HS-27A (cell line): ENCODE measurements around the gene GPT2.
A peak's percentile ranks its signal among the peaks of the same experiment; 100 is the strongest.

Experiments used
- DNase-seq: peaks from one replicate; pipeline ENCODE4 v3.0.0-alpha.2; 2012; ENCODE audit warnings: low read depth, missing footprints

The GPT2 gene, protein sequence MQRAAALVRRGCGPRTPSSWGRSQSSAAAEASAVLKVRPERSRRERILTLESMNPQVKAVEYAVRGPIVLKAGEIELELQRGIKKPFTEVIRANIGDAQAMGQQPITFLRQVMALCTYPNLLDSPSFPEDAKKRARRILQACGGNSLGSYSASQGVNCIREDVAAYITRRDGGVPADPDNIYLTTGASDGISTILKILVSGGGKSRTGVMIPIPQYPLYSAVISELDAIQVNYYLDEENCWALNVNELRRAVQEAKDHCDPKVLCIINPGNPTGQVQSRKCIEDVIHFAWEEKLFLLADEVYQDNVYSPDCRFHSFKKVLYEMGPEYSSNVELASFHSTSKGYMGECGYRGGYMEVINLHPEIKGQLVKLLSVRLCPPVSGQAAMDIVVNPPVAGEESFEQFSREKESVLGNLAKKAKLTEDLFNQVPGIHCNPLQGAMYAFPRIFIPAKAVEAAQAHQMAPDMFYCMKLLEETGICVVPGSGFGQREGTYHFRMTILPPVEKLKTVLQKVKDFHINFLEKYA

DNA sequence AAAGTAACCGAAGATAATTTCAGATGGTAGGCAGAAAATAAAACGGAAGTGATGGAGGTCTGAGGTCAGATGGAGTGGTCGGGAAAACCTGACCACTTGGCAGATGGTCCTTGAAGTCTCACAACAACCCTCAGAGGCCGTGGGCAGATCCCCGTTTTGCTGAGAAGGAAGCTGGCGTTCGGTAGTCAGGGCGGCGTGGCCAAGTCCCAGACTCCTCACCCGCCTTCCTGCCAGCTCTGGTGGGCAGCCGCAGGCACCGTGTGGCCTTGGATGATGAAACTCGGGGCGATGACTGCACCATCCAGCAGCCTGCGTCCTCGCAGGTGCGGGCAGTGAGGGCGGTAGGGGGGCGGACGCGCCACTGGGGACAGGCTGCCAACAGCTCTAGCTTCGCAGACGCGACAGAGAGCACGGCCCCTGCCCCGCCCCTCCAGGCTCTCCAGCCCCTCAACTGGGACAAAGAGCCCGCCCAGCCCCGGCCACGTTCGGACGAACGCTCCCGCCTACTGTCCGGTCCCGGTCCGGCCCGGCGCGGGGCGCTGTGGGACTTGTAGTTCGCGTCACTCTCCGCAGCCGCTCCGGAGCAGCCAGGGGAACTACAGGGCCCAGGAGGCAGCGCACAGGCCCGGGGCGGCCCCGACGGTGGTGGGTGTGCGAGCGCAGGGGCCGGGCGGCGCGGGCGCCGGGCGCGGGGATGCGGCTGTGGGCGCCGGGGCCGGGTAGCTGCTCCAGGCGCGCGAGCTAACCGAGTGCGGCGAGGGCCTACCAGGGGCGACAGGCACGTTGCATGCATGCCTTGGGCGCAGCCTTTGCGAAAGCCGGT lies at the start of gene GPT2:
Gene GPT2 (plus strand): TSS at position 673 of the 823 bp plus-strand sequence. CDS start 354 bp downstream, outside the sequence.
- DNase-seq: peak; percentile 92

DNA sequence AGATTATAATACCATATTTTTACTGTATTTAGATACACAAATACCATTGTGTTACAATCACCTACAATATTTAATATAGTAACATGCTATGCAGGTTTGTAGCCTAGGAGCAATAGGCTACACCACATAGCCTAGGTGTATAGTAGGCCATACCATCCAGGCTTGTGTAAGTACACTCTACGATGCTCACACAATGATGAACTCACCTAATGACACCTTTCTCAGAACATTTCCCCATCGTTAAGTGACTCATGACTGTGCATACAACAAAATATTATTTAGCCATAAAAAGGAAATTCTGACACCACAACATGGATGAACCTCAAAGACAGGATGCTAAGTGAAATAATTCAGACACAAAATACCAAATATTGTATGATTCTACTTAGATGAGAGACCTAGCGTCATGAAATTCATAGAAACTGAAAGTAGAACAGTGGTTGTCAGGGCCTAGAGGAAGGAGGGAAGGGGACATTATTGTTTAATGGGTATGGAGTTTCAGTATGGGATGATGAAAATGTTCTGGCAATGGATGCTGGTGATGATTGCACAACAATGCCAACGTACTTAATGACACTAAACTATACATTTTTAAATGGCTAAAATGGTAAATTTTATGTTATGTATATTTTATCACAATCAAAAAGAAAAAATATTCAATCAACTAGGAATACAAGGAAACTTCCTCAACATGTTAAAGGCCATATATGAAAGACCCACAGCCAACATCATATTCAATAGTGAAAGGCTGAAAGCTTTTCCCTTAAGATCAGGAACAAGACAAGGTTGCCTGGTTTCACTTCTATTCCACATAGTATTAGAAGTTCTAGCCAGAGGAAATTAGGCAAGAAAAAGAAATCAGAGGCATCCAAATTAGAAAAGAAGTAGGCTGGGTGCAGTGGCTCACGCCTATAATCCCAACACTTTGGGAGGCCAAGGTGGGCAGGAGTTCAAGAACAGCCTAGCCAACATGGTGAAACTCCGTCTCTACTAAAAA lies 47.3 kb upstream of the GPT2 start:
- no peak for DNase-seq

DNA sequence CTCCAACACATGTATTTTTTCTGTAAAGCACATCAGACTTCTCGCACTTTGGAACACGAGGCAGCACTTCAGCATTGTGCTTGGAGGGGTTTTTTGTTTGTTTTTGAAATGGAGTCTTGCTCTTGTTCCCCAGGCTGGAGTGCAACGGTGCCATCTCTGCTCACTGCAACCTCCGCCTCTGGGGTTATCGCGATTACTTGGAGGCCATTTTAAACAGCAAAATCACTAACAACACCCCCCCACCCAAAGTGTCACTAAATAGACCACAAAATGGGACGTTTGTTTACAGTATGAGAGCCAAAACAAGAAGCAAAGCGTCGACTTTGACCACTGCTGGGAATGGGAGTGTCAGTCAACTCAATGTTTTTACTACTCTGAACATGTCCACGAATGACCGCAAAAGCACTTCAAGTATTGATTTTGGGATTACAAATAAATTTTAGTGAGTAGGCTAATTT lies 44.1 kb upstream of the GPT2 start:
- DNase-seq: no peak

DNA sequence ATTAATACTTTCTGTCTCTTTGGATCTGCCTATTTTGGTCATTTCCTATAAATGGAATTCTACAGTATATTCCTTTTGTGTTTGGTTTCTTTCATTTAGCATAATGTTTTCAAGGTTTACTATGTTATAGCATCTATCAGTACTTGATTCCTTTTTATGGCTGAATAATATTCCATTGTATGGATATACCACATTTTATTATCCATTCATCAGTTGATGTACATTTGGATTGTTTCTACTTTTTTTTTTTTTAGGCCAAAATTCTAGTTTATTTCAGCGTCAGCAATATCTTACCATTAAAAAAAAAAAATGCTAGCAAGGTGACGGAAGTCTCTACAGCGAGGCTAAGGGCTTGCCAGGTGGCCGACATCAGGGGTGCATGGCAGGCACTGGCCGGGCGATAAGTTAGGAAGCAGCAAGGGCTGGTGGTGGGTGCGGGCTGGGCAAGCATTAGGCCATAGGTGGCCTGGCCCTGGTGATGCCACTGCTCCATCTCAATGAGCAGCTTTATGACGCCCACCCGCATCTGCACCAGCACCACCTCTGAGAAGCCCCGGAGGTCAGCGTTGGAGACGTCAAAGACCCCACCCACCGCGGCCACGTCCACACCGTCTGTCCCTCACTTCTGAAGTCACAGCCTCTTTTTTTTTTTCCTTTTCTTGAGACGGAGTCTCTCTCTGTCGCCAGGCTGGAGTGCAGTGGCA lies 41.8 kb upstream of the GPT2 start:
- no peak for DNase-seq

DNA sequence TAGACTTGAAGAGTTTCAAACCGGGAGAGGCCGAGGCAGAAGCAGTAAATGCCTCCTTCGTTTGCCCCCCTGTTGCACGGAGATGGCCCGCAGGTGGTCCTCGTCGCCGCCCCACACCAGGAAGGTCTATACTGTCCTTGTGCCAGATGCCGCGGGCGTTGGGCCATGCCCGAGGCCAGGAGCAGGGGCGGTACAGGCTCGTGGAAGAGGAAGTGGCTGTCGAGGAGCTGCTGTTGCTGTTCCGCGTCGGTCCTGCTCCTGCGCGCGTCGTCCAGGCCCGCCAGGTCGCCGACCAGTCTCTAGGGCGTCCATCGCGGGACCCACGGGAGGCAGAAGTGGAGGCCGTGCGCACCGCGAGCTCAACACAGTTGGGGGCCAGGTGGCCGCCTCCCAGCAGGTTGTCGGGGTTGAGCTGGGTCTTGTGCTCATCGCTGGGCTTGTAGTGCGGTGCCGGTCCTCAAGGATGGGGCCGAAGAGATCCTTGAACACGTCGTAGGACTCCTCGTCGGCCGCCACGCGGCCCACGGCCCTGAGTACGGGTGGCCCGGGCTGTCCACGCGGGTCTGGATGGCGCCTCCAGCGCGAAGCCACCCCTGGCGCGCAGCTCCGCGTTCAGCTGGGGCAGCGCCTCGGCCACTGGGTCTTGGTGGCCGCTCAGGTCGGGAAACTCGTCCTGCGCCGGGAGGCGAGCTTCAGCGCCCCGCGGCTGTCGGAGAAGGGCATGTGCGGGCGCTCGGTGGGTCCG lies 40.1 kb upstream of the GPT2 start:
- no peak for DNase-seq

DNA sequence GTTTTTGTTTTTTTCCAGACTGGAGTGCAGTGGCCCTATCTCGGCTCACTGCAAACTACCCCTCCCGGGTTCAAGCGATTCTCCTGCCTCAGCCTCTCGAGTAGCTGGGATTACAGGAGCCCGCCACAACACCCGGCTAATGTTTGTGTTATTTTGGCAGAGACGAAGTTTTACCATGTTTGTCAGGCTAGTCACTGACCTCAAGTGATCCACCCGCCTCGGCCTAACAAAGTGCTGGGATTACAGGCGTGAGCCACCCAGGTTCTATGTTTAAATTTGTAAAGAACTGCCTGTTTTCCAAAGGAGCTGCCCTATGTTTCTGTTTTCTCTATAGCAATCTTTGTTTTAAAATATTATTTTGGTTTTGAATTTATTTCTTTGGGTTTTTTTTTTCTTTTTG lies 39.4 kb upstream of the GPT2 start:
- no peak for DNase-seq

DNA sequence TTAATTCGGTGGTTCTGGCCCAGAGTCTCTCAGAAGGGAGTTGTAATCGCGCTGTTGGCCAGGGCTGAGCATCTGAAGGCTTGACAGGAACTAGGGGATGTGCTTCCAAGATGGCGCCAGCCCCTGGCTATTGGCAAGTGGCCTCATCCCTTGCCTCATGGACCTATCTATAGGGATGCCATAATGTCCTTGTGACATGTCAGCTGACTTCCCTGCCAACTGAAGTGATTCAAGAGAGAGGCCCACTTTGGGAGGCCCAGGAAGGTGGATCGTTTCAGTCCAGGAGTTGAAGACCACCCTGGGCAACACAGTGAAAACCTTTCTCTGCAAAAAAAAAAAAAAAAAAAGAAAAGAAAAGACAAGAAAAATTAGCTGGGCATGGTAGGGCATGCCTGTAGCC lies 38.2 kb upstream of the GPT2 start:
- DNase-seq: no peak

DNA sequence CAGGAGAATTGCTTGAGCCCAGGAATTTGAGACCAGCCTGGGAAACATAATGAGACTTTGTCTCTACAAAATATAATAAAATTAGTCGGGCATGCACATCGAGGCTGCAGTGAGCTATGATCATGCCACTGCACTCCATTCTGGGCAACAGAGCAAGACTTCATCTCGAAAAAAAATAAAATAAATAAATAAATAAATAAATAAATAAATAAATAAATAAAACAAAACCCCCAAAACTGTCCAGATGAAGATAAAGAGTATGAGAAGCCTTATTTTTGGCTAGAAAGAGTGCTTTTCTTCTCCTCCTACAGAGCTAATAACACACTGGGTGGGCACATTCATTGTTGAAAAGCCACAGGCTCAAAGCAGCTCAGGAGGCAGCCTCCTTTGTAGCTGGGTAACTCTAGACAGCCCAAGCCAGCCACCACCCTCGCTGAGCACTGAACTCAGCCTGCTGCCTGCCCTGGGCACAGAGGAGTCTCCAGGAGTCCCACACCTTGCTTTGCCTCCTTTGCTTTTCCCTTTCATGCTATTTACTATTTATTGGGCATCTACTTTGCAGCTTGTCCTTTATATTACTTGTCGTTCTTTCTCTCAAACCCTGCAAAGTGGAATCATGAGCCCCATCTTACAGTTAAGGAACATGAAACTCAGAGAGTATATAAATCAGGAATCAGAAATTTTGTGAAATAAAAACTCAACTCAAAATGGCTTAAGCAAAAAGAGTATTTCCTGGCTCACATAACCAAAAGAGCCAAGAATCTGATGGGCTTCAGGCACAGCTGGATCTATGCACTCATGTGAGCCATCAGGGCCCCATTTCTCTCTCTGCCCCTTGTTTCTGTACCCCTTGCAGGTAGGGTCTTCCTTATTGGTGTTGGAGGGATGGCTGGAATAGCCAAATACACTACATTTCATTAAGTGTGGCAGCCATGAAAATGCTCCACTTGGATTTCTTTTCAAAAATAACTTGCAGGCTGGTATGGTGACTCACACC lies 35.1 kb upstream of the GPT2 start:
- no peak for DNase-seq

DNA sequence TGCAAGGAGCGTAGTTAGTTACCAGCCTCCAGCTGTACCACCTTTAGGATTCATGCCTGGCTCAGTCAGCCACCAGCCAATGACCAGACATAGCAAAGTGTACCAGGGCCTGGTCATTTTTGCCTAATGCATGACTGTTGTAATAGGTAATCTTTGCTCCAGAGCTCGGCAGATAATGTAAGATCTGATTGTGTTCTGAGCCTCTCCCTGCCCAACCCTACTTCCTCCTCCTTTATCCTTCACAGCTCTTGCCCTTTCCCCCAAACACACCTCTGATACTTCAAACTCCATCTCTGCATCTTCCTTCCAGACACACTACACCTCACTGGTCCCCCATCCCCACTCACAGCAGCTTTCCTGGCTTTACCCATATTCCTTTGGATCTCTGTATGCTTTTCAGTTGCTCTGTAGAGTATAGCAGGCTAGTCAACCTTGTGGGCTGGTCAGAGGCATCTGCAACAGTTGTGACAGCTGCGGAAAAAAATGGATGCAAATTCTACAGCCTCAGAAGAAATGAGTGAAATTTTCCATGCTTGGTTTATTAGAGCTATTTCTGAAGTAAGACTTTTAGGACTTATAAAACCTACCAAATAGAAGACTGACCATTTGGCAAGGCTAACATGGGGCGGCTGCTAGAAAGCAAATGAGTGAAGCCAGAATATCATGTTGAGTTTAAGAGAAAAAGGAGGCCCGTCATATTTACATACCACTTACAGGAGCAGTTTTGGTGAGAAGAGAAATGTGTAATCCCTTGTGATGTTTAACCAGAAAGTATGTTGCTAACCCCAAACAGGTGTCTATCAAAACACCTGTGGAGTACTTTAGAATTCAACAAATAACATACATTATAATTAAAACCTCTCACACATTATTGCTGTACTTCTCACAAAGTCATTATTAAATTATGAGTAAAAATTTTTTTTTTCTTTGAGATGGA lies 33.3 kb upstream of the GPT2 start:
- DNase-seq: no peak

DNA sequence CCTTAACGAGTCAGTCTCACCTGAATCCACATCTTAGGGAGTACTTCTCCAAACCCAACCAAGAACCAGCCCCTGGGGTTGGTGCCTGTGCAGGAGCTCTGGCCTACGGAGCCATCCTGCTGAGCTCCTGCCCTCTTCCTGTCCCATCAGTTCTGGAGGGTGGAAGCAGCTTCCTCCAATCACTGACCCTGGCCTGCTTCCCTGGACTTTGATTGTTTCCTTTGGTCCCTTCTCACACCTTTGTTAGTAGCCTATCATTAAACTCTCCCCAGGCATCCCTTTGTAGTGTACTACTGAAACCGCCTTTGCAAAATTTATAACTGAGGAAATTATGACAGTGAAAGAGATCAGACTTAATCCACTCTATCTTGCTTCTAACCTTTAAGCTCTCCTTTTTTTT lies 32.0 kb upstream of the GPT2 start:
- no peak for DNase-seq

DNA sequence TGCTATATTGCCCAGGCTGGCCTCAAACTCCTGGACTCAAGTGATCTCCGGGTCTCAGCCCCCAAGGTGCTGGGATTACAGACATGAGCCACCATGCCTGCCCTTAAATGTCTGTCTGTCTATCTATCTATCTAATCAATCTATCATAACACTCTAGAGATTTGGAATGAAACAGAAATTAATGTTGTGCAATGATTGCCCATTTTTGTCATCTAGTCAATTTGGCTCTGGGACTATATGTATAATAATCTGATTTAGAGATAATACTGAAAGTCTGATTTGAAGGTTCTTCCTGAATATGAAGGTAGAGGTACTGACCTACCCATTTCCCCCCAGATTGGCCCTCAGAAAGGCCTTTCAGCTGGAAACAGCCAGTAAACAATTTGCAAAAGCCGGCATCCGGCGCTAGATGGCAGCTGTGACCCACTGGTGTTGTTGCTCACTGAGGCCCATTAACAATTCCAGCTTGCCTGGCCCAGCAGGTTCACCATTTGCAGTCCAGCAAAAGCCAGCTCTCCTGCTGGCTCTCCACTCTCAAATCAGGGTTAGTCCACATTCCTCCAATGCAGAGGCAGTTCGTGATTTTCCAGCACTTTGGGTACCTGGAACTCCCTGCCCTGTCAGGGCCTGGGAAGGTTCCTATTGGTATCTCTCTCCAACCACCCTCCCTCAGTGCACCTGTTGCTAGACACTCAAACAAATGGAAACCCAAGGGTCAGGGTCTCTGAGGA lies 30.3 kb upstream of the GPT2 start:
- DNase-seq: peak; percentile 55

DNA sequence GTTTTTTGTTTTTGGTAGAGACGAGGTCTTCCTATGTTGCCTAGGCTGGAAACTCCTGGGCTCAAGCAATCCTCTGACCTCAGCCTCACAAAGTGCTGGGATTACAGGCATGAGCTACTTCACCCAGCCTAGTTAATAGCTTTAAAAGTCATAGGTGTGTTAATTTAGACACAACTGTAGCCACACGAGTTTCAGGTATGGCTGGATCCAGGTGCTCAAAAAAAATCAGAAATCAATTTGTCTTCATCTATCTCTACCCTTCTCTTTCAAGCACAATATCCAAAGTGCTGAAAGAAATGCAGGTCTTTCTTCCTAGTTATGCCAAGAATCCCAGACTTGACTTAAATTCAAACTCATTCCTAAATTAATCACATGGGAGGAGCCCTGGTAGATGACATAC lies 29.3 kb upstream of the GPT2 start:
- DNase-seq: no peak

DNA sequence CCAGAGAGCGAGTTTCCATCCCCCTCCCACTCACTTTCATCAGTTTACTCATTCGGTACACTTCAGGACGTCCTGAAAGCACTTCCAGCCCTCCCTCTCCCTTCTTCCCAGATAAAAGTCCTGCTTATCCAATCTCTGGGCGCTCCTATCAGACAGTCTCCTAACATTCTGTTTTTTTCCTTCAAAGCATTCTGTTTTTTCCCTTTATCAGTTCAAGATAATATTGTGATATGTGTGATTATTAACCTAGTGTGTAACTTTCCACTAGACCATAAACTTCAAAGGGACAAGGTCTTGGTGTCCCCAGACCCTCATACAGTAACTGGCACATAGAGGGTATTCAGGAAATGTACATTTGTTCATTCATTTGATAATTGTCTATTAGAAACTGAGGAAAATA lies 28.8 kb upstream of the GPT2 start:
- DNase-seq: no peak

DNA sequence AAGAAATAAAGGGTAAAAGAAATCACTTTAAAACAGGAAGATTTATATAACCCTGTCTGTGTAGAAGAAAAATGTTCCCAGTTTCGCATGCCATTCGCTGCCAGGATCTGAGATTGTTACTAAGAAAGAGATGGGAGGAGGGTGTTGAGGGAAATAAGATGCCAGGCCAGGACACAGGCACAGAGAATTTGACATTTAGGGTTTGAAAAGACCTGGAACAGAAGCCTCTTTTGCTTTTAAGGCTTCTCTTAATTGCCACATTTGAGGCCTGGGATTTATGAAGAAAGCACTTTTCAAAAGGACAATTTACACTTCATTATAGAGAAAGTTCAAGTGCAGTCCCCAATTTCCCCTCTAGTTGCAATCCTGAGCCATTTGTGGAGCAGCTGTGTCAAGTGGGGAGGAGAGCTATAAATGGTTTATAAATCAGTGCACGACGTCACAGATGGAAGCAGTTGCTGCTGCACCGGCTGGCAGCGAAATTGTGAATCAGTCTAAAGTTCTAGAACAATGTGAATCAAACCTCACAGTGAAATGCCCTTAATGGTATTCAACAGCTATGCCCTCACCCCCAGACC lies 26.7 kb upstream of the GPT2 start:
- DNase-seq: no peak

DNA sequence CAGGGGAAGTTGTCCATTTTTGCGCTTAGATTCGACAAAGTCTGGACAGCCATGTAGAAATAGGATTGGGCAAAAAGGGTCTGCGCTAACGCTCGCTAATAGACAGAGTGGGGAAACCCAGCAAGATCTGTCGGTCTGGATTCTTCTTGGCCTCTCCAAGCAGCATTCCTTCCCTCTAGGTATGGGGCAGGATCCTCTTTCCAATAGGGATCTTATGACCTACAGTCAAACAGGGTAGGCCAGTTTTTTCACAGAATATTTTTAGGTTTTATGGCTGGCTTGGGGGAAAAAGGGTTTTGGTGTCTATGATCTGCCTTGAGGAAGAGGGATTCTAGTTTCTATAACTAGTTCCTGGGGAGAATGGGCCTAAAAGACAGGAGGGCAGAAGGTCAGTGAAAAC lies 26.0 kb upstream of the GPT2 start:
- DNase-seq: no peak

DNA sequence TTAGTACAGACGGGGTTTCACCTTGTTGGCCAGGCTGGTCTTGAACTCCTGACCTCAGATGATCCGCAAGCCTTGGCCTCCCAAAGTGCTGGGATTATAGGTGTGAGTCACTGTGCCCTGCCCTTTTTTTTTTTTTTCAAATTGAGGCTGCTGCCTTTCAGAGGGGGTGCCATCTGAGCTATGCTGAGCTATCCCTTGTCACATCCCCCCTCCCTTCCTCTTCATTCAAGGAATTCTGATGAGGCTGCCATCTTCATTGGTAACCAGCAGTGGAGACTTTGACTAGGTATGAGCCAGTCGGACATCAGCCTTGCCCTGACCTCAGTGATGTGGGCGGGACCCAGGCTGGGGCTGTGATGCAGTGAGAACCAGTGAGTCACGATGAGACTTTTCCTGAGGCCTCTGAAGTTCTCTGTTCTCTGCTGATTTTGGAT lies 24.4 kb upstream of the GPT2 start:
- DNase-seq: peak; percentile 94
